GM12878 (cell line): ENCODE measurements around the gene PCGF6. TPM values are rescaled to one million over a fixed set of nuclear protein-coding genes. Genes with fewer than 3 reads are reported as not detected.

Experiments
- ATAC-seq: fragments of 200-7000 bp; cut with Tn5 transposase; 3 replicates; pipeline ENCODE4 v1.9.1; 2020; ENCODE audit warnings: mild to moderate bottlenecking, moderate library complexity
- BruUV-seq: library from RNA; stranded (reverse); fragments of 400-500 nt; replicated peaks from 2 replicates; lab custom pipeline; 2021; lab: Mats Ljungman, UMichigan
- CTCF ChIA-PET: fragments of 300-600 bp; sonication (Branson Sonifier 250); formaldehyde crosslinking; extraction: SDS; loops from one replicate; lab custom pipeline; 2021; ENCODE audit warnings: inconsistent platforms; lab: Yijun Ruan, JAX
- POLR2A ChIA-PET: fragments of 350-600 bp; formaldehyde crosslinking; extraction: SDS; loops from one replicate; lab custom pipeline; 2021; ENCODE audit warnings: inconsistent platforms; lab: Charles Lee
- RAD21 ChIA-PET: fragments of 300-600 bp; sonication (Branson Sonifier 250); formaldehyde crosslinking; loops from one replicate; lab custom pipeline; 2023; ENCODE audit warnings: antibody characterized with exemption; ENCODE audit not compliant: unreplicated experiment; lab: Charles Lee
- SMC1A ChIA-PET: fragments of 300-600 bp; sonication (Branson Sonifier 250); formaldehyde crosslinking; loops from one replicate; lab custom pipeline; 2023; ENCODE audit not compliant: unreplicated experiment, uncharacterized antibody; lab: Charles Lee
- DNase-seq: peaks from one replicate; pipeline ENCODE4 v3.0.0-alpha.2; 2011; ENCODE audit warnings: low read depth, low spot score
- FAIRE-seq: peaks from 3 replicates; lab custom pipeline; 2011; peaks lifted over from hg19 to GRCh38; lab: Jason Lieb, UNC
- H2AFZ ChIP-seq: 2 replicates; pipeline ENCODE4 v1.6.0; 2011; ENCODE audit warnings: low read depth, low read length, control low read depth; ENCODE audit not compliant: control insufficient read depth
- H3K27ac ChIP-seq: 2 replicates; pipeline ENCODE4 v1.5.1; 2011; ENCODE audit warnings: control low read depth; ENCODE audit not compliant: control insufficient read depth, insufficient read depth
- H3K27me3 ChIP-seq, 2 experiments: replicated peaks in 1 of 2; 2 replicates each; pipeline versions ENCODE4 v1.6.0 to v1.6.1; 2011; ENCODE audit warnings: low read length in 1 of 2; ENCODE audit not compliant: control insufficient read depth in 2 of 2, insufficient read depth in 2 of 2
- H3K36me3 ChIP-seq, 2 experiments: 2 replicates each; pipeline ENCODE4 v1.5.1; 2011; ENCODE audit warnings: low read length in 1 of 2; ENCODE audit not compliant: control insufficient read depth in 2 of 2, insufficient read depth in 2 of 2
- H3K4me1 ChIP-seq: 2 replicates; pipeline ENCODE4 v1.6.1; 2011; ENCODE audit warnings: mild to moderate bottlenecking, low read length, moderate library complexity, mixed read lengths; ENCODE audit not compliant: control insufficient read depth, insufficient read depth
- H3K4me2 ChIP-seq: 2 replicates; pipeline ENCODE4 v1.6.0; 2011; ENCODE audit warnings: control low read depth; ENCODE audit not compliant: control insufficient read depth, insufficient read depth
- H3K4me3 ChIP-seq: fragments of 200-600 bp; sonication (generic); 2 replicates; pipeline ENCODE4 v1.5.1; 2016
- H3K79me2 ChIP-seq: 2 replicates; pipeline ENCODE4 v1.6.0; 2011; ENCODE audit warnings: low read length; ENCODE audit not compliant: control insufficient read depth, insufficient read depth
- H3K9ac ChIP-seq: 2 replicates; pipeline ENCODE4 v1.8.0; 2011; ENCODE audit warnings: low read length, control low read depth, mixed read lengths; ENCODE audit not compliant: control insufficient read depth, insufficient read depth
- H3K9me3 ChIP-seq: replicated peaks from 3 replicates; pipeline ENCODE4 v1.5.1; 2011; ENCODE audit warnings: mild to moderate bottlenecking, low read length; ENCODE audit not compliant: control insufficient read depth, insufficient read depth
- H4K20me1 ChIP-seq: 2 replicates; pipeline ENCODE4 v1.6.0; 2011; ENCODE audit not compliant: control insufficient read depth, insufficient read depth
- ATF3 ChIP-seq: IDR thresholded peaks from 2 replicates; pipeline ENCODE4 v1.6.1; 2011; ENCODE audit warnings: low read depth, mild to moderate bottlenecking, low read length, moderate library complexity, borderline replicate concordance; ENCODE audit errors: extremely low read depth
- BRCA1 ChIP-seq: IDR thresholded peaks from 2 replicates; pipeline ENCODE4 v1.6.1; 2011; ENCODE audit warnings: low read depth, low read length, improper control_type of control experiment
- CREM ChIP-seq: IDR thresholded peaks from 2 replicates; pipeline ENCODE4 v1.6.1; 2014; ENCODE audit warnings: antibody characterized with exemption, low read depth
- KLF5 ChIP-seq: fragments of 450-650 bp; IDR thresholded peaks from 2 replicates; pipeline ENCODE4 v1.6.1; 2014; ENCODE audit warnings: mild to moderate bottlenecking; ENCODE audit not compliant: partially characterized antibody
- MTA2 ChIP-seq: fragments of 450-650 bp; IDR thresholded peaks from 2 replicates; pipeline ENCODE4 v1.6.1; 2016; ENCODE audit warnings: low read depth, mild to moderate bottlenecking, moderate library complexity
- PAX5 ChIP-seq: IDR thresholded peaks from 2 replicates; pipeline ENCODE4 v1.6.1; 2011; ENCODE audit warnings: low read depth, low read length, borderline replicate concordance
- RBBP5 ChIP-seq: fragments of 200-600 bp; sonication (generic); conservative IDR thresholded peaks from 2 replicates; pipeline ENCODE4 v1.6.1; 2016
- SREBF1 ChIP-seq: IDR thresholded peaks from 2 replicates; pipeline ENCODE4 v1.6.1; 2012; ENCODE audit warnings: mild to moderate bottlenecking, low read length
- STAT3 ChIP-seq: IDR thresholded peaks from 2 replicates; pipeline ENCODE4 v1.6.1; 2011; ENCODE audit warnings: low read depth, low read length, improper control_type of control experiment
- USF2 ChIP-seq: IDR thresholded peaks from 2 replicates; pipeline ENCODE4 v1.6.1; 2011; ENCODE audit warnings: low read depth, low read length, improper control_type of control experiment, borderline replicate concordance
- ZNF24 ChIP-seq: fragments of 450-650 bp; IDR thresholded peaks from 2 replicates; pipeline ENCODE4 v1.6.1; 2017; ENCODE audit warnings: antibody characterized with exemption, mild to moderate bottlenecking
- WGBS: methylation state at CpG from one replicate; pipeline ENCODE4 v1.1.6; 2016; ENCODE audit warnings: low lambda C conversion rate; ENCODE audit not compliant: insufficient replicate concordance, insufficient coverage; ENCODE audit errors: missing lambda C conversion rate; 5-methylcytosine and 5-hydroxymethylcytosine counted together
- in situ Hi-C: fragments of 300-500 bp; cut with MboI; formaldehyde crosslinking; loops from 9 replicates; pipeline ENCODE4 v1.14.3; 2018; ENCODE audit warnings: mixed read lengths
- intact Hi-C: fragments of 100-400 bp; cut with micrococcal nuclease; formaldehyde crosslinking; loops from one replicate; pipeline ENCODE4 v1.14.2; 2022; ENCODE audit not compliant: unreplicated experiment
- polyA plus RNA-seq, 11 experiments: library from polyadenylated mRNA; depleted of rRNA in 4 of 11; unstranded in 6 of 11; stranded (reverse) in 5 of 11; fragments of >200 nt; fragmentation: Nextera tagmentation in 4 of 11; fragmentation: Illumina TruSeq in 1 of 11; extraction: Ambion mirVana in 4 of 11; extraction: Trizol in 1 of 11; gene quantifications; 1 replicate in 1 of 11; 2 replicates in 10 of 11; pipeline versions ENCODE4 v1.2.1 to v1.2.3, GENCODE V29; 2011 to 2016; ENCODE audit warnings: inconsistent platforms in 2 of 11, missing spikeins in 2 of 11, low read depth in 1 of 11
- total RNA-seq, 4 experiments: library from RNA; depleted of rRNA in 3 of 4; stranded (reverse); fragments of >200 nt in 3 of 4; fragmentation: Illumina TruSeq in 1 of 4; extraction: Trizol in 1 of 4; gene quantifications; 2 replicates each; pipeline versions ENCODE4 v1.2.1 to v1.2.3, GENCODE V29; 2013 to 2021
- TF ChIP-seq, protein P1 (sequence below): fragments of 150-350 bp; IDR thresholded peaks from 2 replicates; pipeline ENCODE4 v1.6.1; 2014; ENCODE audit warnings: mild to moderate bottlenecking, low read depth, low read length
- TF ChIP-seq, protein P2 (sequence below): fragments of 450-650 bp; IDR thresholded peaks from 2 replicates; pipeline ENCODE4 v1.6.1; 2017; ENCODE audit warnings: borderline replicate concordance
- TF ChIP-seq, protein P3 (sequence below): fragments of 450-650 bp; IDR thresholded peaks from 2 replicates; pipeline ENCODE4 v1.6.1; 2016; ENCODE audit warnings: mild to moderate bottlenecking

PCGF6 gene
- total and polyA plus RNA-seq, 10 of the 15 experiments (the other 5 are each of a cell fraction or from before 2014, with no cell fraction given): 6.5 to 19.1 (median 12.7) TPM

DNA sequence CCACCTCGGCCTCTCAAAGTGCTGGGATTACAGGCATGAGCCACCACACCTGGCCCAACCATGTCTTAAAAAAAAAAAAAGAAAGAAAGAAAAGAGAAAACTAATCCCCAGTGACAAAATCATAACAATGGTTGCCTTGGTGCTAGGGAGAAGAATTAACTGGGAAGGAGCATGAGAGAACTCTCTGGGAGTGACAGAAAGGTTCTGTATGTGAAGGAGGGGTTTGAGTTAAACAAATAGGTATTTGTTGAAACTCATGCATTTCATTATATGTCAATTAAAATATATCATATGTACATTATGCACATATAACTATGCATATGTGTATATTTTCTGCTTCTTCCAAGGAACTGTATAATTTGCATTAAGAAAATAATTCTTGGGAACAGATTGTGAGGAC lies 40.7 kb downstream of the PCGF6 start:
- no peaks in the 10 kb centered on the region for H3K4me1 ChIP-seq
- H3K79me2 ChIP-seq: no peaks in the 10 kb centered on the region
- DNase-seq (no peak), FAIRE-seq (no peak), ATAC-seq (no peak)
- H3K36me3 ChIP-seq: peaks cover 4 to 5% of the 10 kb centered on the region in 2 experiments; a peak in 3 of 4 replicates
- RAD21 ChIA-PET: no interaction called here
- H3K9ac ChIP-seq: no peak overlapping the region
- WGBS: no CpG with 5 or more reads among the region's 1 CpG
- H3K27ac ChIP-seq: no peak overlapping the region
- POLR2A ChIA-PET: no interaction called here
- intact Hi-C loops (no loop called here), in situ Hi-C loops (no loop called here)
- CTCF ChIA-PET: no interaction called here
- H3K4me2 ChIP-seq: no peak overlapping the region
- no peak overlapping the region for H3K4me3 ChIP-seq
- no peak overlapping the region for H2AFZ ChIP-seq
- no peaks in the 10 kb centered on the region for H4K20me1 ChIP-seq
- TF ChIP-seq RBBP5 (no peak), STAT3 (no peak), PAX5 (no peak), KLF5 (no peak), BRCA1 (no peak), MTA2 (no peak), SREBF1 (no peak), ZNF24 (no peak), USF2 (no peak), ATF3 (no peak), CREM (no peak)
- TF ChIP-seq, protein P1, sequence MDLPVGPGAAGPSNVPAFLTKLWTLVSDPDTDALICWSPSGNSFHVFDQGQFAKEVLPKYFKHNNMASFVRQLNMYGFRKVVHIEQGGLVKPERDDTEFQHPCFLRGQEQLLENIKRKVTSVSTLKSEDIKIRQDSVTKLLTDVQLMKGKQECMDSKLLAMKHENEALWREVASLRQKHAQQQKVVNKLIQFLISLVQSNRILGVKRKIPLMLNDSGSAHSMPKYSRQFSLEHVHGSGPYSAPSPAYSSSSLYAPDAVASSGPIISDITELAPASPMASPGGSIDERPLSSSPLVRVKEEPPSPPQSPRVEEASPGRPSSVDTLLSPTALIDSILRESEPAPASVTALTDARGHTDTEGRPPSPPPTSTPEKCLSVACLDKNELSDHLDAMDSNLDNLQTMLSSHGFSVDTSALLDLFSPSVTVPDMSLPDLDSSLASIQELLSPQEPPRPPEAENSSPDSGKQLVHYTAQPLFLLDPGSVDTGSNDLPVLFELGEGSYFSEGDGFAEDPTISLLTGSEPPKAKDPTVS: no peak
- TF ChIP-seq, protein P2, sequence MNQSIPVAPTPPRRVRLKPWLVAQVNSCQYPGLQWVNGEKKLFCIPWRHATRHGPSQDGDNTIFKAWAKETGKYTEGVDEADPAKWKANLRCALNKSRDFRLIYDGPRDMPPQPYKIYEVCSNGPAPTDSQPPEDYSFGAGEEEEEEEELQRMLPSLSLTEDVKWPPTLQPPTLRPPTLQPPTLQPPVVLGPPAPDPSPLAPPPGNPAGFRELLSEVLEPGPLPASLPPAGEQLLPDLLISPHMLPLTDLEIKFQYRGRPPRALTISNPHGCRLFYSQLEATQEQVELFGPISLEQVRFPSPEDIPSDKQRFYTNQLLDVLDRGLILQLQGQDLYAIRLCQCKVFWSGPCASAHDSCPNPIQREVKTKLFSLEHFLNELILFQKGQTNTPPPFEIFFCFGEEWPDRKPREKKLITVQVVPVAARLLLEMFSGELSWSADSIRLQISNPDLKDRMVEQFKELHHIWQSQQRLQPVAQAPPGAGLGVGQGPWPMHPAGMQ: no peak
- TF ChIP-seq, protein P3, sequence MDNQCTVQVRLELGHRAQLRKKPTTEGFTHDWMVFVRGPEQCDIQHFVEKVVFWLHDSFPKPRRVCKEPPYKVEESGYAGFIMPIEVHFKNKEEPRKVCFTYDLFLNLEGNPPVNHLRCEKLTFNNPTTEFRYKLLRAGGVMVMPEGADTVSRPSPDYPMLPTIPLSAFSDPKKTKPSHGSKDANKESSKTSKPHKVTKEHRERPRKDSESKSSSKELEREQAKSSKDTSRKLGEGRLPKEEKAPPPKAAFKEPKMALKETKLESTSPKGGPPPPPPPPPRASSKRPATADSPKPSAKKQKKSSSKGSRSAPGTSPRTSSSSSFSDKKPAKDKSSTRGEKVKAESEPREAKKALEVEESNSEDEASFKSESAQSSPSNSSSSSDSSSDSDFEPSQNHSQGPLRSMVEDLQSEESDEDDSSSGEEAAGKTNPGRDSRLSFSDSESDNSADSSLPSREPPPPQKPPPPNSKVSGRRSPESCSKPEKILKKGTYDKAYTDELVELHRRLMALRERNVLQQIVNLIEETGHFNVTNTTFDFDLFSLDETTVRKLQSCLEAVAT: no peak
- BruUV-seq: no TSS peak
- no peaks in the 10 kb centered on the region for H3K9me3 ChIP-seq
- SMC1A ChIA-PET: no interaction called here
- H3K27me3 ChIP-seq: no peaks in the 10 kb centered on the region
